ENCODE measurements around the gene TAOK3.
"Not testable (repeated sequence)": the region's sequence is repeated elsewhere in the genome, so short reads cannot be mapped to it uniquely, and the experiment has no call there.

The TAOK3 gene

DNA sequence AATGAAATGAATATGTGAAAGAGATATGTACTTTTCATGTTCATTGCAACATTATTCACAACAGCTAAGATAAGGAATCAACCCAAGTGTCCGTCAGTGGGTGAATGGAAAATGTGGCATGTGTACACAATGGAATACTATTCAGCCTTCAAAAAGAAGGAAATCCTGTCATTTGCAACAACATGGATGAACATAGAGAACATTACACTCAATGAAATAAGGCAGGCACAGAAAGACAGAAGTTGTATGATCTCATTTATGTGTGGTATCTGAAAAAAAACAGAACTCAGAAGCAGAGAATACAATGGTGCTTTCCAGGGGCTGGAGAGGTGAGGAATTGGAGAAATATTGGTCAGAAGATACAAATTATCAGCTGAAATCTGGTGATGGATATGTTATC, 54.0 kb downstream of the TAOK3 start:
- no peak overlapping the region for H3K4me3 ChIP-seq (ENCODE audit: low read depth, low read length)

GRCh38 chr12:118317729-118318128, 55.0 kb downstream of the TAOK3 start:
- DNase-seq (ENCODE audit: low read depth), result no peak
- TF ChIP-seq CTCF (IDR thresholded peaks at IDR 0.05; ENCODE audit: control insufficient read depth, extremely low read depth, insufficient read depth), result no peak
- no peak overlapping the region for H3K4me3 ChIP-seq (ENCODE audit: low read depth, low read length)

More for the DNA sequence above, 54.0 kb downstream of the TAOK3 start:
- no peak for TF ChIP-seq CTCF (IDR thresholded peaks at IDR 0.05; ENCODE audit: control insufficient read depth, extremely low read depth, insufficient read depth)
- DNase-seq (ENCODE audit: low read depth), result no peak

DNA sequence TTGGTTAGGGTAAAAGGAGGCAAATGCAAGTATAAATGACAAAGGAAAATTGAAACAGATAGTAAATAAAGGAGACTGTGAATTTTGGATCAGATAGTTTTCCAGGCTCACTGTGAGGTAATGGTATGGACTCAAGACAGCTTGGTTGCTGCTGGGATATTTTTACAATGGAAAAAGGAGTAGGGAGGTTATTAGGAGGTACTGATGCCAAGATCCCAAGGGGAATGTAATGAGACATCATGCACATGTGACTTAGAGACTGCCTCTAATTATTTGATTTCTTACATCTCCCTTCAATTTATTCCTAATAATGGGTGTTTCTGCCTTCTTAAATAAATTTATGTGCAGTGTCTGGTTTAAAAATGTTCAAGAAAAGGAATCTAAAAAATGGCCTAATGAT, 56.9 kb downstream of the TAOK3 start:
- DNase-seq (ENCODE audit: low read depth), result no peak
- no peak overlapping the region for H3K4me3 ChIP-seq (ENCODE audit: low read depth, low read length)
- no peak for TF ChIP-seq CTCF (IDR thresholded peaks at IDR 0.05; ENCODE audit: control insufficient read depth, extremely low read depth, insufficient read depth)

GRCh38 chr12:118312578-118312977, 60.1 kb downstream of the TAOK3 start:
- no peak for DNase-seq (ENCODE audit: low read depth)
- no peak overlapping the region for H3K4me3 ChIP-seq (ENCODE audit: low read depth, low read length)
- TF ChIP-seq CTCF (IDR thresholded peaks at IDR 0.05; ENCODE audit: control insufficient read depth, extremely low read depth, insufficient read depth), result no peak

DNA sequence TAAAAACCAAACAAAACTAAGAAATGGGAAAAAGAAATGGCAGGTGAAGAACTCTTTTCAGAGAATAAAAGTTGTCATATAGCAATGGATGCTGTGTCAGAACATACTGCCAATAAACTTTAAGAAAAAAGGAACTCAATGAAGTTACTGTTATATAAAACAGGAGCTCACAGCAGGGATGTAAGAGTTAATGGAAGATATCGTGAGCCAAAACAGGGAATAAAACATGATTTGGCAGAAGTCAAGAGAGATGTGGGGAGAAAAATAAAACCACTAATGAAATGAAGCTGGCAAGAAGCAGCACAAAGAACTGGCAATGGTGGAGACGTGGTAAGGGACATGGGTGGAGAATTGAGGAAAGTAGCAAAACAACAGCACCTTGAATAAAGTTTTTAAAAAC, 61.0 kb downstream of the TAOK3 start:
- no peak overlapping the region for H3K4me3 ChIP-seq (ENCODE audit: low read depth, low read length)
- no peak for TF ChIP-seq CTCF (IDR thresholded peaks at IDR 0.05; ENCODE audit: control insufficient read depth, extremely low read depth, insufficient read depth)
- no peak for DNase-seq (ENCODE audit: low read depth)

DNA sequence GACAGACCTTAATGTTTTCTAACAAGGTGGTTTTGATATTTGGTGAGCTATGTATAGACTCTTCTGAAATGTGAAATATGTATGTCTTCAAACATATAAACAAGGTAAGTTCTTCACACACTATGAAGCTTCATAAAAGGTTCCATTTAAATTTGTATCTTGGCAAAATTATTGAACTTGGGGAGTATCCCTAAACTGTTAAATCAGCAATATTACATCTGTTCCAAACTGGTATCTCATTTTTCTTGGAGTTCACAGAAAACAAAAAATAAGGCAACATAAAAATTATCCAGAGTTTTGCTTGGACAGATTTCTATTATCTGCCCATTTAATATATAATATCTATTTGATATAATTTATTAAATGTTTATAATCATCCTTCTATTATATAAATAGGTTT, 62.4 kb downstream of the TAOK3 start:
- no peak for DNase-seq (ENCODE audit: low read depth)
- H3K4me3 ChIP-seq (ENCODE audit: low read depth, low read length), result no peak overlapping the region
- no peak for TF ChIP-seq CTCF (IDR thresholded peaks at IDR 0.05; ENCODE audit: control insufficient read depth, extremely low read depth, insufficient read depth)

DNA sequence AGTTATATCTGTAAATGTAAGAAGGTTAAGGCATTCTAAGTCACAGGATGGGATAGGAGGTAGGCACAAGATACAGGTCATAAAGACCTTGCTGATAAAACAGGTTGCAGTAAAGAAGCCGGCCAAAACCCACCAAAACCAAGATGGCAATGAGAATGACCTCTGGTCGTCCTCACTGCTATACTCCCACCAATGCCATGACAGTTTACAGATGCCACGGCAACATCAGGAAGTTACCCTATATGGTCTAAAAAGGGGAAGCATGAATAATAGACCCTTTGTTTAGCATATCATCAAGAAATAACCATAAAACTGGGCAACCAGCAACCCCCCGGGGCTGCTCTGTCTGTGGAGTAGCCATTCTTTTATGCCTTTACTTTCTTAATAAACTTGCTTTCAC, 64.7 kb downstream of the TAOK3 start:
- not testable (repeated sequence) for H3K4me3 ChIP-seq (ENCODE audit: low read depth, low read length); DNase-seq (ENCODE audit: low read depth)
